GM19328 (cell line): ENCODE measurements around the gene RNH1.
A peak's percentile ranks its signal among the peaks of the same experiment; 100 is the strongest.

Experiments used
- ATAC-seq: cut with Tn5 transposase; IDR thresholded peaks from one replicate; pipeline ENCODE4 v1.9.1; 2021; ENCODE audit warnings: mild to moderate bottlenecking, moderate library complexity; ENCODE audit not compliant: unreplicated experiment

The RNH1 gene

GRCh38 chr11:506995-507726 lies at the start of gene RNH1:
RNH1 (minus strand) TSS chr11:507242; CDS start chr11:502162, 5,080 bp downstream.
- peak; percentile 40 for ATAC-seq

- no peak for ATAC-seq
Observed at GRCh38 chr11:555780-556661, 49.0 kb upstream of the RNH1 start.

GRCh38 chr11:555227-555779 lies 48.3 kb upstream of the RNH1 start:
- ATAC-seq, result no peak

- no peak for ATAC-seq
Observed at GRCh38 chr11:554428-555226, 47.6 kb upstream of the RNH1 start.

- ATAC-seq, result no peak
Observed at GRCh38 chr11:553988-554340, 46.9 kb upstream of the RNH1 start.

- ATAC-seq, result no peak
Observed at GRCh38 chr11:553083-553987, 46.3 kb upstream of the RNH1 start.

- ATAC-seq, result no peak
Observed at GRCh38 chr11:551596-551995, 44.6 kb upstream of the RNH1 start.

- ATAC-seq, result no peak
Observed at GRCh38 chr11:551131-551530, 44.1 kb upstream of the RNH1 start.

- no peak for ATAC-seq
Observed at GRCh38 chr11:550746-551085, 43.7 kb upstream of the RNH1 start.

GRCh38 chr11:550021-550745 lies 43.1 kb upstream of the RNH1 start:
- ATAC-seq, result no peak

- no peak for ATAC-seq
Observed at GRCh38 chr11:548700-549603, 41.9 kb upstream of the RNH1 start.

GRCh38 chr11:545171-545570 lies 38.1 kb upstream of the RNH1 start:
- ATAC-seq, result no peak

- ATAC-seq, result no peak
Observed at GRCh38 chr11:544817-545166, 37.8 kb upstream of the RNH1 start.

- no peak for ATAC-seq
Observed at GRCh38 chr11:541433-541885, 34.4 kb upstream of the RNH1 start.

- ATAC-seq, result no peak
Observed at GRCh38 chr11:540583-541432, 33.8 kb upstream of the RNH1 start.

GRCh38 chr11:539971-540481 lies 33.0 kb upstream of the RNH1 start:
- ATAC-seq, result no peak

- ATAC-seq, result no peak
Observed at GRCh38 chr11:538431-539051, 31.5 kb upstream of the RNH1 start.
